Measurements from ENCODE around the gene RBM17.

DNA sequence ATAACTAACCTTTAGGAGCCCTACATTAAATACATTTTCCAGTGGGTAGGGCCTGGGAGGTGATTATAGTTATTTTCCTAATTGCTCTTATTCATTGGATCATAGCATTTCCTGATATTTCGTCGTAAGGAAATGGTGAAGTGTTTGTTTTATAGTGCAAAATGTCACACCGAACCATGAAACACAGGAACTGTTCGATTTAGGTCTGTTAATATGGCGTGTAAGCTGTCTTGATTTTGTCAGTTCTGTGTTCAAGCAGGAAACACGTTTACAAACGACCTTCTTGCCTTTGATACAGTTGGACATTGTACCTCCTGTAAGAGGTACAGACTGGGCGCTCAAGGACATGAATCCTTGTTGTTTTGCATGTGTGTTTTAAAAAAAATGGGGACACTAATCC is 14.8 kb downstream of the RBM17 start:
- TF ChIP-seq EZH2 (IDR thresholded peaks at IDR 0.05) (no peak), POLR2AphosphoS5 (IDR thresholded peaks at IDR 0.05; ENCODE audit: borderline replicate concordance, low read depth, low read length) (no peak)

Data from SK-N-MC (cell line).